ENCODE measurements around the gene KIF21A.
"Not testable (repeated sequence)": the region's sequence is repeated elsewhere in the genome, so short reads cannot be mapped to it uniquely, and the experiment has no call there.

Gene KIF21A

GRCh38 chr12:39343665-39344064 is 99.3 kb downstream of the KIF21A start:
- DNase-seq, result no peak

DNA sequence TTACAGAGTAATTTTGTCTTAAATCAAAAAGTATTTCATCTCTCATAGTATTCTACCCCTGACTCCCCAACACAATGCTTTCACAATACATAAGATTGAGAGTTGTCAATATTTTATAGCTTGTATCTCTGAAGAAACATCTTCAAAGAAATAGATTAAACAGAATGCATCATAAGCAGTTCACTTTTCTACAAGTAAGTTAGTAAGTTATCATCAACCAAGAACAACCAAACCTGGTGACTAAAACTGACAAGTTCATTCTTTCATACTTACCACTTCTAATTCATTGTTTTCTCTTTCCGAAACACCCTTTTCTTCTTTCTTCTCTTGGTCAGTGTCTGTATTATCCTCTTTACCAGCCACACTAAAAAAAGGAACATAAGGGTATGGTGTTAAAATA is 101.2 kb downstream of the KIF21A start:
- no peak for DNase-seq

- DNase-seq, result no peak
These were observed 101.7 kb downstream of the KIF21A start for GRCh38 chr12:39341179-39341578.

GRCh38 chr12:39332661-39333175 is 110.2 kb downstream of the KIF21A start:
- no peak for DNase-seq

DNA sequence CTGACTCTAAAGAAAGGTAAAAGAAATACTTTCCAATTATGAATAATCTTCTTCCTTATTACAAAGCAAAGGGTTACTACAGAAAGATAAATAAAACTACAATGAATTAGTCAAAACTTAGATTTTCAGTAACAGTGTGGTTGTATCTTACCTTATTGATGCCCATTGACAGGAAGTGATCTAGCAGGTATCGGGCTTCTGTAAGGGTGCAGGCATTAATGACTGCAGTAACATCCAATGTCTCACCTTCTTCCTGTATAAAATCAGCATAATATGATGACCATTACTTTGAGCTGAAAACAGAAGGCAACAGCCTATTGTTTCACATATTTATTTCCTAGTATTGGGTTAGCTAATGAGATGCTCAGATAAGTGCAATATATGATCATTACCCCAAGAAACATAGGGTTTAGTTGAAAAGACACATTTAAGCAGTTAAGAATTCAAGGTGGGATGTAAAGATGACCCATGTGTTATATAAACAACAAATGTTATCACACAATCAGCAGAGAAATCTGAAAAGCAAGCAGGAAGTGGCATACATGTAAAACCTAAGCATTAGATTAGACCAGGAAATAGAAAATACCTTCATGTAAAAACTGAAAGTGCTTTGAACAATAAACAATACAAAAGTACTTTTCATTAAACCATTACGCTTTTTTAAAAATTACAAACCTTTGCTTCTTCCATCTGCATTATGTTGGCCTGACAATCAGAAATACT is 111.2 kb downstream of the KIF21A start:
- no peak for DNase-seq

DNA sequence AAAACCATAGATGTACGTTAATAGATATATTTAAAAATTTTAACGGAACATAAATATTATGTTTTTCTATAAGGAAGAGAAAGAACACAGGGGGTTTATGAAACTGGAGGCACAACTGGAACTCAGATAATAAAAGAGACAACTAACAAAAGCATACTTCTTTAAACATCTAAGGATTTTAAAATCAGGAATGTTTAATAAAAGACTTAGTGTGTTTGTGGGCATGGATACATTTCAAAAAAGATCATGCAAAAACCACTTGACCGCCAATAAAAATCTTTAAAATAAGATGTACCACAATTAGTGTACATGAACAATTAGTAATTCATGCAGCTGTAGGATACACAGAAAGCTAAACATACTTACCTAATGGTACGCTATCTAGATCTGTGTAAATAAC is 113.0 kb downstream of the KIF21A start:
- no peak for DNase-seq

- DNase-seq, result no peak
These were observed 113.9 kb downstream of the KIF21A start for GRCh38 chr12:39329018-39329417.

DNA sequence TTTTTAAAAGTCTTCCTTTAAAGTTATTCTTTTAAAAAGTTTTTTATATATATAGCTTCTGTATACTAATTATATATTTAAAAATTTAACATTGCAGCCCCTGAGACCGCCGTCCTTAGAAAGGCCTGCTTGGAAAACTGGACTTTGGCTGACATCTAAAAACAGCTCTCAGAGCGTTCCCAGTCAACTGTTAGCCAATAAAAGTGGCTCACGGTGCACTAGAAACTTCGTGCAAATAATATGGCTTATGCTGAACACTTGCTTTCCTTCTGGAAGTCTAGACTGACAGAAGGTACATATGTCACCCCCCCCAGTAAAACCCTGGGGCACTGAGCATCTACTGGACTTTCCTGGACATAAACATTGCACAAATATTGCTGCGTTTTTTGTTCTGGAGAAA is 115.0 kb downstream of the KIF21A start:
- no peak for DNase-seq

DNA sequence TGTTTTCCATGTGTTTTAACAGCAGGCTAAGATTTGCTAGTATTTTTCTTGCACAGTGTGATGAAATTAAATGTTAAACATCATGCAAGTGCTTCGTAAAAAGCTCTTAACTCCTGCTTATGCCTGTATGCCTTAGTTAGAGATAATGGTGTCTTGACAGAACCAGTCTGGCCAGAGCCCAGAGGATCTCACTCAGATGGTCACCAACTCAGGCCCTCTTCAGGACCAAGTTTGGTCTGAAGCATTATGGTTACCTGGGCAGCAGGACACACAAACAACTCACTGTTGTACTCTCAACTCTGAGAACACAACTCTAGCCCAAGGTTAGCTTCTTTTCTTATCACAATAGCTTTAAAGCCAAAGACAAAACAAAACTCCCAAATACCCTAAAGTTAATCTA is 115.4 kb downstream of the KIF21A start:
- no peak for DNase-seq

- no peak for DNase-seq
These were observed 123.7 kb downstream of the KIF21A start for GRCh38 chr12:39319180-39319579.

DNA sequence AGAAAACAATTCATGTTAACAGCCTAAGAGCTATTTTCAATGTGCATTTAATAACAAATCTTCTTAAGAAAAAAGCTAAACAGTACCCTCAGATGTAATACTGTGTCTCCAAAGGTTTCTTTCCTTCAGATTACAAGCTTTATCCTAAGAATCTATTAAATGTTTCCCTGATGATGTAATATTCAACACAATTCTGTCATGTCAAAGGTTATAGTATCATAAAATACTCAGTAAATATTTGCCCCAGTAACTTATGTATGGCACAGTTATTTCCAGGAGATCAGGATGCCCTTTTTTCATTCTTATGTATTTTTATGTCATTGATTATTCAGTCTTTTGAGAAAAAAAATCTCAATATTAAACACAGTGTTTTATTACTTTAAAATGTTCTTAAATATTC is 128.4 kb downstream of the KIF21A start:
- no peak for DNase-seq

- DNase-seq, result no peak
These were observed 133.4 kb downstream of the KIF21A start for GRCh38 chr12:39309516-39309915.

GRCh38 chr12:39301422-39301821 is 141.5 kb downstream of the KIF21A start:
- DNase-seq, result no peak

- DNase-seq, result no peak
These were observed 142.1 kb downstream of the KIF21A start for GRCh38 chr12:39300799-39301198.

DNA sequence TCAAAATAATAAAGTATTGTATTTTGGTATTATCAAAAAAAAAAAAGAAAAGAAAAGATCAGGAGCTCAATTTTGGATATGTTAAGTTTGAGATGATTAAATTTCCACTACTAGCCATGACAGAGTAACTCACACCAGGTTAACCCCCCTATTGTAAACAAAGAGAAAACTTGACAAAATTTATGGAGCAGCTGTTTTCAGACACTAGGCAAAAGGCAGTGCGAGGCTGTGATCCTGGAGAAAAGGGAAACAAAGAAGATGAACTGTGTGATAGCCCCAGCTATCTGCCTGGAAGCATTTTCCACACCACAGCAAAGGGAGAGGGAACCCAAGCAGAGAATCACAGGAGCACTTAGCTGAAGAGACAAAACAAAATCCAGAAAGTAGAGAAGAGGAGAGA is 145.0 kb downstream of the KIF21A start:
- DNase-seq, result no peak

DNA sequence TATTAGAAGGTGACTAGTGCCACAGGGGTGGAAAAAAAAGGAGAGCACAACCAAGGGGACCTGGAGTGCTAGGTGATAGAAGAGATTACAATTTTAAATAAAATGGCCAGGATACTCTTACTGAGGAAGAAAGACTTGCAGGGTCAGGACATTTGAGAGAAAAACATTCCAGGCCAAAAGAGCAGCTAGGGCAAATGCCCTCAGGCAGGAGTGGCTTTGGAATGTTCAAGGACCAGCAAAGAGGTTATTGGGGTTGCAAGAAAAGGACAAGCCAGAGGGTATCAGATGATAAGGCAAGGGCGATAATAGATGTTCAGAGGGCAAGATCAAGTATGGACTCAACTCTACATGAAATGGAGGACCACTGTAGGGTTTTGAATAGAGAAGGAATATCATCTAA is 146.4 kb downstream of the KIF21A start:
- no peak for DNase-seq

- not testable (repeated sequence) for DNase-seq
These were observed 147.3 kb downstream of the KIF21A start for GRCh38 chr12:39295593-39295992.

DNA sequence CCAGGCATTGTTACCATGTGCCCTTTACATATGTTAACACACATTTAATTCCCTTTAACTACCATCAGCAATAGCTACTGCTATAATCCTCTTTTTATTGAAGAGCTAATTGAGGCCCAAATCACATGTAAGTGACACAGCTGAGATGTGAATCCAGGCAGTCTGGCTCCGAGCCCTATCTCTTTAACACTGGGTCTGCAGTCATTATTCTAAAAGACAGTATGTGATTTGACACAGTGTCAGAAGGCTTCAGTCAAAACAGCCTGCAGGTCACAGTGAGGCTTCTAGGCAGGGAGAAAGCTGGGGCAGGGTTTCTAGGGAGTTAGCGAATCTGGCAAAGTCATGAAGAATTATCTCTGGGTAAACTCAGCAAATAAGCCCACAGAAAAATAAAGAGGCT is 148.2 kb downstream of the KIF21A start:
- no peak for DNase-seq

DNA sequence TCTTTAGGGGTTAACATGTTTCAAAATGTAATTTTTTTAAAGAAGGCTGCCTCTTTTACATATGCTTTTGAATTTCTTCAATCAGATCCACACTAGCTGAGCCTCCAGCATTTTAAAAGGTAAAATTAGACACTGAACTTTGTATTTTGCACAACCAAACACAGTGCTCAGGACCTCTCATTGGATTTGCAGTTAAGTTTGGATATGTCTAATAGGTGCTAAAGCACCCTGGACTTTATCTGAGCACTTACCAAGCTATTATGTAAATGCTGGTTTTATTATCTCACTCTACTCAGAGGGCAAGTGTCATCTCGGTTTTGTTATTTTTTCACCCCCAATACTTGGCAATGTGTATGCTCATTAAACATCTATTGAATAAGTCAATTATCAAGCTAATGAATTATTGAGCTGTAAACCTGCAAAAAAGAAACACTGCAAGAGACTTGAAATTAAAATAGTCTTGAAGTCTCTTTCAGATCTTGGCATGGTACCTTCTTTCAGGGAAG is 150.7 kb downstream of the KIF21A start:
- DNase-seq, result no peak

DNA sequence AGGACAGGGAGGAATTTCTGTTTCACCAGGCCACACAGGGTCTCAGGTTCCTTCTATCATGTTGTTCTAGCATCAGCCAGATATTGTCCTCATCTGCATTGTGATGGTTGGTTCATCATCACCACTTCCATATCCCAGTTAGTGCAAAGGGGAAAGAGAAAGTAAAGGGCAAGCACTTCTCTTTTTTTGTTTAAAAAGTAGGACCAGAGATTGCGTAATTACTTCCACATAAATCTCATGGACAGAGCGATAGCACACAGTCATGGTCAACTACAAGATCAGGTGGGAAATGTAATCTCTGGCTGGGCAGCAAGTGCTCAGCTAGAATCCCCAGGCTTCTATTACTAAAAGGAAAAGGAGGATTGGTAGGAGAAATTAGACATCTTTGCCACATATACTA is 155.1 kb downstream of the KIF21A start:
- DNase-seq, result no peak

DNA sequence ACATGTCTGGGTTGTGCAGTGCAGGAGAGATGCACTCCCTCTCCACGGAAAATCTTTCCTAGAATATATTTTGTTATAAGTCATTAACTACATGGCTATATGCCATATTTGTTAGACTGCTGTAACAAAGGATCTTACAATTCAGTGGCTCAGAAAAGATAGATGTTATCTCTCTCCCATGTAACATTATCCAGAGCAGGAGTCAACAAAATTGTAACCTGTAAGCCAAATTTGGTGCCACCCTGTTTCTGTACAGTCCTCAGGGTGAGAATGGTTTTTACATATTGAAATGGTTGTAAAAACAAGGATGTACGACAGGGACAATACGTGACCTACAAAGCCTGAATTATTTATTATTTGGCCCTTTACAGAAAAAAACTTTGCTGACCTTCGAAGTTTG is 155.5 kb downstream of the KIF21A start:
- no peak for DNase-seq

DNA sequence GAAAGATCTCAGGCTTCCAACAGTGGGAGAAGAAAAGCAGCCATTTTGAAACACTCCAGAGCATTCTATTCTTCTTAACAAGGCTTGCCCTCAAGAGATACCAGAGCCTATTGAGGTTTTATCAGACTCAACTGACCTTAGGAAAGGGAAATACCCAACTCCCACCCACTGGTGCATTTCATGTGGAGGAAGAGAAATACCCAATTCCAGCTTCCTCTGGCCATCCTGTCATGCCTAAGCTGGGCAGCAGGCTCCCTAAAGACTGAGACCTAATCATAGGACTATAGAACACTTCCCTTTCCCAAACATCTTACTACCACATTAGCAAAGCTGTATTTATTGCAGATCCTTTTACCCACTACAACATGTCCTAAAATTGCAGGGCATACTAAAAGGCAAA is 164.5 kb downstream of the KIF21A start:
- no peak for DNase-seq

- no peak for DNase-seq
These were observed 165.5 kb downstream of the KIF21A start for GRCh38 chr12:39277416-39277815.

DNA sequence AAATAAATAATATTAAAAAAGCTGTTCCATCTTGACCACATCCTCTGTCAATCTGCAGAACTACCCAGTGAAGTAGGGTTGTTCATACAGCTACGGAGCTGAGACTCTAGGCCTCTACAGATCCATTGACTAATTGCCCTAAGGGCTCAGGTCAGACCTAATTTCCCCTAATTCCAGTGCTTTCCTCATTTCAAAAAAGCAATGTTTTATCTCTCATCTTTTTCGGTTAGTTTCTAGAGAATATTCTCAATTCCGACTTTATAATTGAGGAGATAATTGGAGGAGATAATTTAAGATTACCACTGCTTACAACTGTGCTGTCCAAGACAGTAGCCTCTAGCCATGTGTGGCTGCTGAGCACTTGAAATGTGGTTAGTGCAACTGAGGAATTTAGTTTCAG is 167.1 kb downstream of the KIF21A start:
- DNase-seq, result no peak
